ENCODE data around the gene AUTS2.

AUTS2 gene

GRCh38 chr7:69833964-69834363, 235.7 kb downstream of the AUTS2 start:
- no peaks in the 10 kb centered on the region for H3K9me2 ChIP-seq (replicated peaks; ENCODE audit: insufficient read depth, low read length)
- no peaks in the 10 kb centered on the region for H3F3A ChIP-seq (ENCODE audit: insufficient read depth)
- no peak for TF ChIP-seq EZH2phosphoT487 (conservative IDR thresholded peaks at IDR 0.05; ENCODE audit: low read length)
- no peak for TF ChIP-seq CTCF (IDR thresholded peaks at IDR 0.05; ENCODE audit: insufficient read depth, low read length, poor library complexity, severe bottlenecking)
- no peak overlapping the region for H3K9ac ChIP-seq (ENCODE audit: low read length)
- no peak overlapping the region for H3K4me3 ChIP-seq (ENCODE audit: insufficient read depth, low read length, poor library complexity, severe bottlenecking)
- no peaks in the 10 kb centered on the region for H3K36me3 ChIP-seq (ENCODE audit: low read length)
- H2AFZ ChIP-seq (ENCODE audit: low read depth, low read length, severe bottlenecking), result no peak overlapping the region
- no peak overlapping the region for H3K27ac ChIP-seq (ENCODE audit: low read depth, low read length)
- H3K27me3 ChIP-seq (ENCODE audit: low read length), result no peaks in the 10 kb centered on the region
- no peaks in the 10 kb centered on the region for H3K9me3 ChIP-seq (ENCODE audit: insufficient read depth, low read length)
- no peak overlapping the region for H3K4me2 ChIP-seq (ENCODE audit: low read depth, low read length, poor library complexity, severe bottlenecking)
- peaks cover 18% of the 10 kb centered on the region for H3K79me2 ChIP-seq (ENCODE audit: insufficient read depth, low read length)
- 0 out of 2 replicates have a peak, but pooled peaks cover 3% of the 10 kb centered on the region for H4K20me1 ChIP-seq (ENCODE audit: low read depth, low read length)

DNA sequence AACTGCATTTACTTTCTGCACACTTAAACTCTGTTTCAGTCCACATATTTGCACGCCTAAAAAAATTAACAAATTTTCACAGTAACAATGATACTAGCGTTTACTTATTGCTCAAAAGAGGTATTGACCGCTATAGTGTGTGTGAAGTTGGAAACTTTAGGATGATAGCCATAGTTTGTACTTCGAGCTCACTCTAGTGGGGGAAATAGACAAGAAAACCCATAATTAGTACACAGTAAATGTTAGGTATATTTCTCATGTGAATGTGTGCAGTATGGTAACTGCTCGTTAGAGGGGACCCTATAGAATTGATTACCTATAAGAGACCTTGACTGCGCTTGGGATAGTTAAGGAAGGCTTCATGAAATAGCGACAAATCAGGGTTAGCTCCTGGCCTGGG, 238.4 kb downstream of the AUTS2 start:
- no peak overlapping the region for H3K4me2 ChIP-seq (ENCODE audit: low read depth, low read length, poor library complexity, severe bottlenecking)
- H3K9me3 ChIP-seq (ENCODE audit: insufficient read depth, low read length), result no peaks in the 10 kb centered on the region
- no peaks in the 10 kb centered on the region for H3K9me2 ChIP-seq (replicated peaks; ENCODE audit: insufficient read depth, low read length)
- no peaks in the 10 kb centered on the region for H3F3A ChIP-seq (ENCODE audit: insufficient read depth)
- no peak overlapping the region for H2AFZ ChIP-seq (ENCODE audit: low read depth, low read length, severe bottlenecking)
- H3K4me3 ChIP-seq (ENCODE audit: insufficient read depth, low read length, poor library complexity, severe bottlenecking), result no peak overlapping the region
- no peaks in the 10 kb centered on the region for H3K27me3 ChIP-seq (ENCODE audit: low read length)
- H3K79me2 ChIP-seq (ENCODE audit: insufficient read depth, low read length), result peaks cover 17% of the 10 kb centered on the region; the same call in 1 of the 2 replicates
- H3K36me3 ChIP-seq (ENCODE audit: low read length), result no peaks in the 10 kb centered on the region
- H3K27ac ChIP-seq (ENCODE audit: low read depth, low read length), result no peak overlapping the region
- H4K20me1 ChIP-seq (ENCODE audit: low read depth, low read length), result 0 out of 2 replicates have a peak, but pooled peaks cover 14% of the 10 kb centered on the region
- no peak overlapping the region for H3K9ac ChIP-seq (ENCODE audit: low read length)
- TF ChIP-seq EZH2phosphoT487 (conservative IDR thresholded peaks at IDR 0.05; ENCODE audit: low read length) (no peak), CTCF (IDR thresholded peaks at IDR 0.05; ENCODE audit: insufficient read depth, low read length, poor library complexity, severe bottlenecking) (no peak)

GRCh38 chr7:69837387-69838068, 239.3 kb downstream of the AUTS2 start:
- H4K20me1 ChIP-seq (ENCODE audit: low read depth, low read length), result 0 out of 2 replicates have a peak, but pooled peaks cover 11% of the 10 kb centered on the region
- H3K36me3 ChIP-seq (ENCODE audit: low read length), result no peaks in the 10 kb centered on the region
- no peak overlapping the region for H3K27ac ChIP-seq (ENCODE audit: low read depth, low read length)
- H3K9me3 ChIP-seq (ENCODE audit: insufficient read depth, low read length), result no peaks in the 10 kb centered on the region
- H3K4me3 ChIP-seq (ENCODE audit: insufficient read depth, low read length, poor library complexity, severe bottlenecking), result no peak overlapping the region
- H3K27me3 ChIP-seq (ENCODE audit: low read length), result no peaks in the 10 kb centered on the region
- H3K9me2 ChIP-seq (replicated peaks; ENCODE audit: insufficient read depth, low read length), result no peaks in the 10 kb centered on the region
- no peak overlapping the region for H3K9ac ChIP-seq (ENCODE audit: low read length)
- peaks cover 18% of the 10 kb centered on the region; the same call in 1 of the 2 replicates for H3K79me2 ChIP-seq (ENCODE audit: insufficient read depth, low read length)
- no peak overlapping the region for H3K4me2 ChIP-seq (ENCODE audit: low read depth, low read length, poor library complexity, severe bottlenecking)
- no peaks in the 10 kb centered on the region for H3F3A ChIP-seq (ENCODE audit: insufficient read depth)
- no peak overlapping the region for H2AFZ ChIP-seq (ENCODE audit: low read depth, low read length, severe bottlenecking)
- TF ChIP-seq EZH2phosphoT487 (conservative IDR thresholded peaks at IDR 0.05; ENCODE audit: low read length), result no peak
- TF ChIP-seq CTCF (IDR thresholded peaks at IDR 0.05; ENCODE audit: insufficient read depth, low read length, poor library complexity, severe bottlenecking), result no peak

All from SU-DHL-6 (cell line).